Panc1 (cell line): ENCODE results near the gene PTPRK. TPM values are rescaled to one million over a fixed set of nuclear protein-coding genes. Genes with fewer than 3 reads are reported as not detected.

Experiments used
- ATAC-seq: fragments of 200-7000 bp; cut with Tn5 transposase; 2 replicates; pipeline ENCODE4 v1.9.1; 2020; ENCODE audit warnings: mild to moderate bottlenecking, moderate library complexity
- BruUV-seq: library from RNA; stranded (reverse); fragments of 400-500 nt; replicated peaks from 2 replicates; lab custom pipeline; 2021; lab: Mats Ljungman, UMichigan
- CTCF ChIA-PET: fragments of 300-600 bp; sonication (Branson Sonifier 250); formaldehyde crosslinking; loops from one replicate; lab custom pipeline; 2022; ENCODE audit warnings: antibody characterized with exemption; lab: Charles Lee
- POLR2A ChIA-PET: fragments of 300-600 bp; sonication (Branson Sonifier 250); formaldehyde crosslinking; loops from one replicate; lab custom pipeline; 2022; ENCODE audit warnings: antibody characterized with exemption; lab: Charles Lee
- DNase-seq: peaks from one replicate; pipeline ENCODE4 v3.0.0-alpha.2; 2010; ENCODE audit warnings: low read depth, low spot score
- H3K27ac ChIP-seq: 2 replicates; pipeline ENCODE4 v1.5.1; 2011; ENCODE audit warnings: mild to moderate bottlenecking, low read length, inconsistent platforms
- H3K27me3 ChIP-seq: fragments of 200-500 bp; sonication (Bioruptor generic); 2 replicates; pipeline ENCODE4 v1.6.0; 2014; ENCODE audit warnings: low read length, inconsistent platforms; ENCODE audit not compliant: control insufficient read depth, insufficient read depth
- H3K36me3 ChIP-seq: fragments of 200-500 bp; sonication (Bioruptor generic); 2 replicates; pipeline ENCODE4 v1.5.1; 2014; ENCODE audit warnings: inconsistent platforms, mild to moderate bottlenecking, low read length, moderate library complexity; ENCODE audit not compliant: control insufficient read depth, insufficient read depth
- H3K4me1 ChIP-seq: 2 replicates; pipeline ENCODE4 v1.5.1; 2011; ENCODE audit warnings: inconsistent platforms, mild to moderate bottlenecking, low read length, moderate library complexity; ENCODE audit not compliant: control insufficient read depth, insufficient read depth
- H3K4me3 ChIP-seq, 2 experiments: 2 replicates each; pipeline ENCODE4 v1.5.1; 2011 to 2012; ENCODE audit warnings: low read depth in 2 of 2, low read length in 2 of 2, mild to moderate bottlenecking in 2 of 2, inconsistent platforms in 1 of 2, moderate library complexity in 1 of 2
- H3K9me3 ChIP-seq: fragments of 200-500 bp; sonication (Bioruptor generic); 2 replicates; pipeline ENCODE4 v1.5.1; 2014; ENCODE audit warnings: low read depth, mild to moderate bottlenecking, inconsistent platforms, low read length, moderate library complexity; ENCODE audit not compliant: control insufficient read depth, insufficient read depth
- CTCF ChIP-seq: fragments of 450-650 bp; IDR thresholded peaks from 2 replicates; pipeline ENCODE4 v1.5.1; 2017; ENCODE audit warnings: mild to moderate bottlenecking
- POLR2AphosphoS5 ChIP-seq: IDR thresholded peaks from 2 replicates; pipeline ENCODE4 v1.6.1; 2012; ENCODE audit warnings: mild to moderate bottlenecking, low read depth, low read length, moderate library complexity
- REST ChIP-seq, 2 experiments: IDR thresholded peaks; 2 replicates each; pipeline ENCODE4 v1.6.1; 2011 to 2012; ENCODE audit warnings: low read depth in 2 of 2, control low read depth in 1 of 2, low read length in 1 of 2, mild to moderate bottlenecking in 1 of 2, moderate library complexity in 1 of 2; ENCODE audit not compliant: insufficient read depth in 1 of 2
- SIN3A ChIP-seq: IDR thresholded peaks from 2 replicates; pipeline ENCODE4 v1.6.1; 2012; ENCODE audit warnings: low read depth, mild to moderate bottlenecking, low read length, moderate library complexity, borderline replicate concordance; ENCODE audit not compliant: insufficient read depth
- TCF7L2 ChIP-seq: IDR thresholded peaks from 2 replicates; pipeline ENCODE4 v1.6.1; 2011; ENCODE audit warnings: mild to moderate bottlenecking, low read depth, low read length, inconsistent platforms
- in situ Hi-C: cut with HindIII; loops from 2 replicates; pipeline ENCODE4 v1.10.0; 2016; ENCODE audit warnings: low sequenced_read_pairs, low pct_unique_long_range_greater_than_20kb
- intact Hi-C: fragments of 100-400 bp; cut with micrococcal nuclease; formaldehyde crosslinking; loops from one replicate; pipeline ENCODE4 v1.10.0; 2022; ENCODE audit not compliant: unreplicated experiment
- total RNA-seq: library from RNA; stranded (reverse); gene quantifications from one replicate; pipeline ENCODE4 v1.2.1, GENCODE V29; 2021; ENCODE audit not compliant: unreplicated experiment

Gene PTPRK
- total RNA-seq, 1 experiment from 2014 or later, result 61.8 TPM

GRCh38 chr6:128131036-128131435, 389.4 kb downstream of the PTPRK start:
- POLR2A ChIA-PET, result no interaction called here
- Histone ChIP-seq H3K9me3 (no peaks in the 10 kb centered on the region), H3K4me1 (peaks cover 7% of the 10 kb centered on the region; the same call in 1 of the 2 replicates), H3K27ac (no peak overlapping the region), H3K4me3 (no peak overlapping the region), H3K27me3 (no peaks in the 10 kb centered on the region), H3K36me3 (no peaks in the 10 kb centered on the region)
- TF ChIP-seq TCF7L2, result no peak
- TF ChIP-seq POLR2AphosphoS5, result no peak
- TF ChIP-seq CTCF, result no peak
- no peak for TF ChIP-seq REST (IDR thresholded peaks at IDR 0.05; ENCODE audit: insufficient read depth in 1 of 2, low read depth in 2 of 2, low read length in 1 of 2)
- CTCF ChIA-PET, result no interaction called here
- intact Hi-C loops, result no loop called here
- in situ Hi-C loops, result no loop called here
- DNase-seq (no peak), ATAC-seq (no peak)
- no TSS peak for BruUV-seq

GRCh38 chr6:128129679-128130078, 390.7 kb downstream of the PTPRK start:
- H3K27ac ChIP-seq, result no peak overlapping the region
- ChIA-PET CTCF (no interaction called here), POLR2A (interaction anchor here (0.6 kb wide), 1 partner anchor 16 kb away, joined by 4 read pairs; no protein-coding TSS in a partner anchor)
- intact Hi-C loops (no loop called here), in situ Hi-C loops (no loop called here)
- DNase-seq (no peak), ATAC-seq (no peak)
- no peak overlapping the region for H3K4me3 ChIP-seq
- BruUV-seq, result no TSS peak
- no peaks in the 10 kb centered on the region for H3K27me3 ChIP-seq
- H3K9me3 ChIP-seq, result no peaks in the 10 kb centered on the region
- peaks cover 7% of the 10 kb centered on the region; the same call in 1 of the 2 replicates for H3K4me1 ChIP-seq
- TF ChIP-seq TCF7L2 (no peak), POLR2AphosphoS5 (no peak), SIN3A (no peak), REST (IDR thresholded peaks at IDR 0.05; ENCODE audit: insufficient read depth in 1 of 2, low read depth in 2 of 2, low read length in 1 of 2) (no peak), CTCF (no peak)
- H3K36me3 ChIP-seq, result no peaks in the 10 kb centered on the region
